Endothelial cell (in vitro differentiated cells): ENCODE results near the gene DIDO1. TPM values are rescaled to one million over a fixed set of nuclear protein-coding genes. Genes with fewer than 3 reads are reported as not detected.

Source experiments
- DNase-seq: peaks from one replicate; pipeline ENCODE4 v3.0.0; 2021; ENCODE audit warnings: low spot score
- H3K27ac Mint-ChIP-seq: one replicate; pipeline ENCODE4 v1.8.0; 2021; ENCODE audit warnings: mixed read lengths, inconsistent platforms; ENCODE audit not compliant: unreplicated experiment
- H3K27me3 Mint-ChIP-seq: one replicate; pipeline ENCODE4 v1.8.0; 2021; ENCODE audit warnings: mild to moderate bottlenecking, moderate library complexity, mixed read lengths, inconsistent platforms; ENCODE audit not compliant: unreplicated experiment
- H3K36me3 Mint-ChIP-seq: one replicate; pipeline ENCODE4 v1.8.0; 2021; ENCODE audit warnings: mild to moderate bottlenecking, low read depth, mixed read lengths, inconsistent platforms; ENCODE audit not compliant: unreplicated experiment
- H3K4me1 Mint-ChIP-seq: one replicate; pipeline ENCODE4 v1.8.0; 2021; ENCODE audit warnings: mild to moderate bottlenecking, mixed read lengths, inconsistent platforms; ENCODE audit not compliant: unreplicated experiment
- H3K4me3 Mint-ChIP-seq: one replicate; pipeline ENCODE4 v1.8.0; 2021; ENCODE audit warnings: mild to moderate bottlenecking, mixed read lengths, inconsistent platforms; ENCODE audit not compliant: unreplicated experiment
- H3K9me3 Mint-ChIP-seq: one replicate; pipeline ENCODE4 v1.8.0; 2021; ENCODE audit warnings: mixed read lengths, inconsistent platforms; ENCODE audit not compliant: unreplicated experiment
- CTCF ChIP-seq: fragments of 200-600 bp; sonication (generic); IDR thresholded peaks from one replicate; pipeline ENCODE4 v1.5.0; 2021; ENCODE audit warnings: antibody characterized with exemption; ENCODE audit not compliant: unreplicated experiment
- total RNA-seq: library from RNA; stranded (reverse); fragmentation: NEBNext Ultra II Directional; extraction: Animal tissue kit (Norgen Biotek cat#: 25700); gene quantifications from one replicate; pipeline ENCODE4 v1.2.1, GENCODE V29; 2021; ENCODE audit not compliant: unreplicated experiment

Gene DIDO1
- total RNA-seq, 1 donor from 2014 or later: 61.0 TPM

- H3K36me3 Mint-ChIP-seq: peaks cover 2% of the 10 kb centered on the region
- no peak for DNase-seq
- no peak overlapping the region for H3K27ac Mint-ChIP-seq
- H3K9me3 Mint-ChIP-seq: no peaks in the 10 kb centered on the region
- TF ChIP-seq CTCF: no peak
- no peaks in the 10 kb centered on the region for H3K4me1 Mint-ChIP-seq
- peaks cover 5% of the 10 kb centered on the region for H3K27me3 Mint-ChIP-seq
- H3K4me3 Mint-ChIP-seq: no peak overlapping the region
These were observed 40.2 kb upstream of the DIDO1 start for GRCh38 chr20:62966212-62967148.

GRCh38 chr20:62965363-62965771 is 39.1 kb upstream of the DIDO1 start:
- DNase-seq: no peak
- Mint-ChIP-seq H3K27me3 (peaks cover 3% of the 10 kb centered on the region), H3K9me3 (no peaks in the 10 kb centered on the region), H3K36me3 (peaks cover 2% of the 10 kb centered on the region), H3K4me3 (peak overlapping the region; percentile 22), H3K4me1 (no peaks in the 10 kb centered on the region), H3K27ac (no peak overlapping the region)
- no peak for TF ChIP-seq CTCF

- Mint-ChIP-seq H3K27ac (no peak overlapping the region), H3K9me3 (no peaks in the 10 kb centered on the region), H3K36me3 (peaks cover 2% of the 10 kb centered on the region), H3K4me3 (no peak overlapping the region), H3K4me1 (no peaks in the 10 kb centered on the region), H3K27me3 (peaks cover 8% of the 10 kb centered on the region)
- TF ChIP-seq CTCF: no peak
- DNase-seq: no peak
These were observed 38.4 kb upstream of the DIDO1 start for GRCh38 chr20:62964700-62965099.

- no peak overlapping the region for H3K27ac Mint-ChIP-seq
These were observed 37.5 kb upstream of the DIDO1 start for GRCh38 chr20:62963614-62964397.

More at GRCh38 chr20:62963614-62964397, 37.5 kb upstream of the DIDO1 start:
- Mint-ChIP-seq H3K4me1 (no peaks in the 10 kb centered on the region), H3K9me3 (no peaks in the 10 kb centered on the region), H3K4me3 (no peak overlapping the region), H3K27me3 (peaks cover 8% of the 10 kb centered on the region), H3K36me3 (peaks cover 2% of the 10 kb centered on the region)
- TF ChIP-seq CTCF: no peak
- no peak for DNase-seq
